Brain pericyte (primary cell): ENCODE results near the gene MYOZ2.
A peak's percentile ranks its signal among the peaks of the same experiment; 100 is the strongest.
"Not testable (repeated sequence)": the region's sequence is repeated elsewhere in the genome, so short reads cannot be mapped to it uniquely, and the experiment has no call there.

Experiments used
- DNase-seq: peaks from one replicate; pipeline ENCODE4 v3.0.0-alpha.2; 2012; ENCODE audit warnings: low read depth, low spot score

Gene MYOZ2

DNA sequence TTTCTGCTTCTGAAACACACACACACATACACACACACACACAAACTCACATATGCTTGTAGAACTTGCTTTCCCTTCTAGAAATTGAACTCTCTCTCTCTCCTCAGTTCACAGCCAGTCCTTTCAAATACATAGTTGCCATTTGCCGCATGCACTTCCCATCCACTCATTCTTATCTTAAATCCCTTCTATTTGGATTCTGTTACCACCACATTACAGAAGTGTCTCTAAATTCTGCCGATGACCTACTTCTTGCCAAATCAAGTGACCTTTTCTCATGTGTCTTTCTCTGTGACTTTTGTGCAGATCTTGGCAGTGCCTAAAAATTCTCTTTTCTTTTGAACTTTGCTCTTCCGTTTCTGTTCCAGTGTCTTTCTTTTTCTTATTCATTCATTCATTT lies 7.5 kb upstream of the MYOZ2 start:
- no peak for DNase-seq

DNA sequence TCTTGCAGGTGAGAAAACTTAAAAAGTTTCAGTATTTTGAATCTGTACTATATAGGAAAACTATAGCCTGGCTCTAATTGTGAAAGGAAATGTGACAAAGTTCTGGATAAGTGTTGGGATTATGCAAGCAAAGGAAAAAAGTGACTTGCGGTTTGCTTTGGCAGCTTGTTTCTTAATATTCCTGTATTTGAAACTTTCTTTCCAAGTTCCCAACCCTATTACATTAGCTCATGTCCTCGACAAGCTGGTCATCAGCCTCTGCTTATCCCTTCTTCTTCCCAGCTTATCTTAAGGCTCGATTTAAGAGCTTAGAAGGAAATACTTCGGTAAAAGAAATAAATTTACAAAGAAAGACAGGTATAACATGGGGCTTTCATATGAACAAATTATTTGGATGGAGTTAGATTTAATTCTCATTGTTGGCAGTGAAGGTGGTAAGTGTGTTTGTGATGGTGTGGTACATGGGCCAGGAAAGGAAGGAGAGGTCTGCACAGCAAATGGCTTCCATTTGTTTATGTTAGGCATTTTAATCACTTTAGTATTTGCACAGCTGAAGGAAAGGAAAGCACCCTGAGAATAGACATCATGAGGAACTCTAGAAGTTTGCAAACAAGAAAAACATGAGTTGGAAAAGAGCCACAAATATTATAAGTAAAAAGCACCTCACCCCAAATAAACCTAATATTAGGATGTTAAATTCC lies 5.1 kb upstream of the MYOZ2 start:
- DNase-seq = peak; percentile 5

DNA sequence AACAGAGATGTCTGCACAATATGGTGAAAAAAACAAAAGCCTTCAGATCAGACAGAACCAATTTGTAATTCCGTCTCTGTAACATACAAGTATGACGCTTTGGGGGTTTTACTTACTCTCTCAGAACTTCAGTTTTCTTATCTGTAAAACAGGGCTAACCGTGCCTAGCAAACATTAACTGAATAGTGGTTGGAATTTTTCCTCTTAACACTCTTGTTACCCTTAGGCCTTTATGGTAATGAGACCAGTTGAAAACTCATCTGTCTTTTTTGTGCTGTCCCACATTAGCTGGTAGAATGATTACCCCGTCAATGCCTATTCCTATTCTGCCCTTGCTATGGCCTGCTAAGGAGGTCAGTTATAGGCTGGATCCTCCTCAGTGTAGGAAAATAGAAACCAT lies 4.5 kb upstream of the MYOZ2 start:
- no peak for DNase-seq

DNA sequence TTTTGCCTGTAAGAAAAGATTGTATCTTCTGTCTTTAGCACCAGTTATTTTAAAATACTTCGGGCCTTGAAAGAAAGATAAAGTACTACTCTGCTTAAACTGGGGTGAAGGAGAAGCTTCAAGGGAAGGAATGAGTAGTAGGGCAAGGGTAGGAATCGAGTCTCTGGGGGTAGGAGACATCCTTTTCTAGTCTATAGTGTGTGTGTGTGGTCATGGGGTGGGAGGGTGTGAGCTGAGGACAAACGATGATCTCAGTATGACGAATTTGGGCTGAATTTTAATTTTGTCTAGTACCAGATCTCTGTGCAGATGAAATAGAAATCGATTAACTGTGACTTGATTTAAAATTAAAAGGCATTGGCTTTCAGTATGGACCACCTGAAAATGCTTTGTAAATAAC lies 3.3 kb upstream of the MYOZ2 start:
- no peak for DNase-seq

DNA sequence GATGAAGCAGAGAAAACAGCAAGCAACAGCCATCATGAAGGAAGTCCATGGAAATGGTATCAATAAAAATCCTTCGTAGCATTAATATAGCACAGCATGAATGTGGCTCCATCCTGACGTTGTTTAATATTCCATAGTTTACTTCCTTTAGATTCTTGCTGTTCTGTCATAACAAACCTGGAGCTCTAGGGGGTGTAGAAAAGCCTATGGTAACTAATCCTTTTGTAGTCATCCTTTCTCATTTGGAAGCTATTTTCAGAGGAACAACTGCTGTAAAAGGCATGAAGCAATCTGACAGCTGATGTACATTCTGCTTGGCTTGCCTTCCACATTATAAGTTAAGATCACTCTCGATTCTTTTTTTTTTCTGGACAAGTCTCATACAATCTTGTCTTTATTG lies 914 bp downstream of the MYOZ2 start:
- no peak for DNase-seq

DNA sequence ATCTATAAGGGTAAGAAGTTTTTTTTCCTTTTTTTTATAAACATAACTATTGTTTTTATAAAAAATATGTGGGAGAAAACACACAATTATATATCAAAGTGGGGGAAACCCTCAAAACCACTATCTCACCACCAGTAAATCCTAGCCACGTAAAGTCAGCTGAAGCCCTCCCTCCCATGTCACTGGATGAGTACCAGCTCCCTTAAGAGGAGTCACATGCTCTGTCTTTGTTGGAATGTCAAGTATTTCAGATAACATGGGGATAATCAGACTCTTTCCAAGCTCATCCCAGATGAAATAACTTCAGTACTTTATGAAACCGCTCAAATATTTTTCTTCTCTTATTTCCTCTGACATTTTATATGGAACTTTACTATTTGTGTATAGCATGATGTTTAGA lies 2.4 kb downstream of the MYOZ2 start:
- no peak for DNase-seq

DNA sequence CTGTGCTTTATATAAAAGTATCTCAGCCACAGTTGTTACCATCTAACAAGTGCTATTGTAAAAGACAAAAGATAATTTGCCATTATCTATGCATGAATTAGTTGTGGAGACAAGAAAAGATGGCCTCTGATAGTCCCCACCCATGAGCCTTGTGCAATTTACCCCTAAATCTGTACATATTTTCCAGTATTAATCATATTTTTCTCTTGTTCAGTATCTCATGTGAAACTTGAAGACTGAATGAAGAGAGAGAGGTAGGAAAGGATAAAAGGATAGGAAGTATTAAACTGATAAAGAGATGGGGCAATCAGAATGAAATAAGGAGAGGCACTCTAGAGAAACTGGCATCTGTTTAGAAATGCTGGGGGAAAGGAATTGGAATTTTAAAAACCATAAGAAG lies 3.7 kb downstream of the MYOZ2 start:
- DNase-seq = no peak

DNA sequence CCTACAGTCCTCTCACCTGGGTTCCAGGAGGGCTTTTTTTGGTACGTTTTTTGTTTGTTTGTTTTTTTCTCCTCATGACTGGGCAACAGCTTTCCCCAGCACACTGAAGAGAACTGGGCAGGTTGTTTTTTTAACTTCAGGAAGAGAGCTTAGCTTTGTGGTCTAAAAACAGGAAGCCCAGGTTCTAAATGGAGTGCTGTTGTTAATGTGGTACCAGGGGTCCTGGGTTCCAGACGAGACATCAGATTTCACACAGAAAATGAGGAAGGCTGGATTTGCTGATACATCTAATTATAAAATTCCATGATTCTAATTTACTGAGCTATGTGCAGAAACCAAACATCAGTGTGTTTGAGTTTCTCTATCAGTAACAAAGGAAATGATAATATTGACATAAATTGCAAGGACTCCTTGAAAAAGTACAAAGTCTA lies 4.2 kb downstream of the MYOZ2 start:
- no peak for DNase-seq

DNA sequence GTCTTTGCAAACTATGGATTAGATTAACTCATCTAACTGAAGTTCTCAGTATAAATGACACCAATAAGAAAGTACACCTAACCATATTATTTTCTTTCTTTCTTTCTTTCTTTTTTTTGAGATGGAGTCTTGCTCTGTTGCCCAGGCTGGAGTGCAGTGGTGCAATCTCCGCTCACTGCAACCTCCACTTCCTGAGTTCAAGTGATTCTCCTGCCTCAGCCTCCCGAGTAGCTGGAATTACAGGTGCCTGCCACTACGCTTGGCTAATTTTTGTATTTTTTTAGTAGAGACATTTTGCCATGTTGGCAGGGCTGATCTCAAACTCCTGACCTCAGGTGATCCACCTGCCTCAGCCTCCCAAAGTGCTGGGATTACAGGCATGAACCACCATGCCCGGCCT lies 5.7 kb downstream of the MYOZ2 start:
- DNase-seq = not testable (repeated sequence)

DNA sequence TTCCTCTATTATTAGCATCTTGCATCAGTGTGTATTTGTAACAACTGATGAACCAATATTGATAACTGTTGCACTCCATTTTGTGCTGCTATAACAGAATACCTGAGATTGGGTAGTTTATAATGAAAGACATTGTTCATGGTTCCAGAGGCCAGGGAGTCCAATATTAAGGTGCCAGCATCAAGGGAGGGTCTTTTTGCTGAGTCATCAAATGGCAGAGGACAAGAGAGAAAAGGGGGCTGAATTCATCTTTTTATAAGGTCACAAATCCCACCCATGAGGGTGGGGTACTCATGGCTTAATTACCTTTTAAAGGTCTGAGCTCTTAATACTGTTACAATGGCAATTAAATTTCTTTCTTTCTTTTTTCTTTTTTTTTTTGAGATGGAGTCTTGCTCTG lies 7.2 kb downstream of the MYOZ2 start:
- no peak for DNase-seq

DNA sequence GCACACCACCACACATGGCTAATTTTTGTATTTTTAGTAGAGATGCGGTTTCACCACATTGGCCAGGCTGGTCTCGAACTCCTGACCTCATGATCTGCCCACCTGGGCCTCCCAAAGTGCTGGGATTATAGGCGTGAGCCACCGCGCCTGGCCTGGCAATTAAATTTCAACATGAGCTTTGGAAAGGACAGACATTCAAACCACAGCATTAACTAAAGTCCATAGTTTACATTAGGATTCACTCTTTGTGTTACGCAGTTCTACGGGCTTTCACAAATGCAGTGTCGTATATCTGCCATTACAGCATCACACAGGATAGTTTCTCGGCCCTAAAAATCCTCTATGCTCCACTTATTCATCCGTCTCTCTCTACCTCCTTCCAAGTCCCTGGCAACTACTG lies 7.7 kb downstream of the MYOZ2 start:
- DNase-seq = not testable (repeated sequence)

DNA sequence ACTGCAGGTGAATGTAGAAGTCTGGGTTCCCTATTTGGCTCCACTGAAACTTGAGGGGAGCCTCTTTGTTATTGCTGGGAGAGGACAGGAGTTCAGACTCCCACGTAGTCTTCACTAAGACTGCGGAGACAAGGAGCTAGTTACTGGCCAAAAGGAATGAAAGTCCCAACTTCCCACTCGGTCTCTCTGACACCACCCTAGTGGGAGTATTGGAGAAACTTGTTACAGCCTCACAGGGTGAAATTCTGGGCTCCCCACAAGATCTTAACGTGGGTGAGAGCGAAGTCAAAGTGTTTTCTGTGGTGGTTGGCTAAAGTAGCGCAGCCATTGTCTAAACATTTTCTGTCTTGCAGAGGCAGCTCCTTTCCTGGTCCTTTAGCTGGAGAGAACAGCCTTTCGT lies 13.5 kb downstream of the MYOZ2 start:
- DNase-seq = no peak

DNA sequence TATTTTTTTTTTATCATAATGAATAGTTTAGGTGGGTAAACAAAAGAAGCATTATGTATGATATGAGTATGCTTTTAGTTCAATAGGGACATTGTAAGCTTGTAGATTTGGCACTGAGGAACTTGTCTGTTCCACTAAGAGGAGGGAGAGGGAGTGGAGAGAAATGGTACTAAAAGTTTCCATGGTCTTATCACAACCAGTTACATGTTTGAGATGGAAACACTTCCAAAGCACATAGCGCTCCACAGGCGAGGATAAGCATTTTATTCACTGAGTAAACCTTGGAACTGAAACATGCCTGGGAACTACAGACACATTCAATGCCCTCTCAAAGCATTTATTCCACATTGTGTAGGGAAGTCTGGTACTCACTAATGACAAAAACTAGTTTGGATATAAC lies 15.5 kb downstream of the MYOZ2 start:
- DNase-seq = no peak

DNA sequence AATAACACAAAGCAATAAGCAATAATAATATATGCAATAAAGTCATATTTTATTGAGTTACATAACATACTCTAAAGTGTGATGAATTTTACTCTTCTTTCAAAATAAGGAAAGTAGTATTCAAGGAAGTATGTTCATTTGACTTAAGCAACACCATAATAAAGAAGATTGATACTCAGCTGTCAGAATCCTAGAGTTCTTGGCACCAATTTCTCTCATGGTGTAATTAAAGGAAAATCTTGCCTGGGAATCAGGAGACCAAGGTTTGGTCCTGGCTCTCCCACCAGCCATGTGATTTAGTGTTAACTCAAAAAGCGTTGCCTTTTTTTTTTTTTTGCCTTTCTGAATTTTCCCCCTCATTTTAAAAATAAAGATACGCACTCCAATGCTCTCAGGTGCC lies 17.1 kb downstream of the MYOZ2 start:
- no peak for DNase-seq

DNA sequence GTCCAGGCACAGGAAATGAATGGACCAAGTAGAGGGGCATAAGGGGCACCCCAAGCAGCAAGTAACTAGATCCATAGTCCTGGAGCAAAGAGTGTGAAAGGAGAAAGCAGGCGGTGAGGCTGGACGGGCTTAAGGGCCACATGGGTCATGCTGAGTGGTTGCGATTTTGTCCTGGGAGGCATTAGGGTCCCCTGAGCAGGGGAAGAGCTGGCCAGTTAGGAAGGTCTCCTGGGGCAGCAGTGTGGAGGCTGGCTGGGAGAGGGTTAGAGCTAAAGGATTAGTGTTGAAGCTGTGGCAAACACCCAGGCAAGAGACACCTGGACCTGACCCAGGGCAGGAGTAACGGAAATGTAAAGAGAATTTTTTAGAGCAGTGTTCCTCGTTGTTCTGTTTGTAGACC lies 26.5 kb downstream of the MYOZ2 start:
- no peak for DNase-seq

DNA sequence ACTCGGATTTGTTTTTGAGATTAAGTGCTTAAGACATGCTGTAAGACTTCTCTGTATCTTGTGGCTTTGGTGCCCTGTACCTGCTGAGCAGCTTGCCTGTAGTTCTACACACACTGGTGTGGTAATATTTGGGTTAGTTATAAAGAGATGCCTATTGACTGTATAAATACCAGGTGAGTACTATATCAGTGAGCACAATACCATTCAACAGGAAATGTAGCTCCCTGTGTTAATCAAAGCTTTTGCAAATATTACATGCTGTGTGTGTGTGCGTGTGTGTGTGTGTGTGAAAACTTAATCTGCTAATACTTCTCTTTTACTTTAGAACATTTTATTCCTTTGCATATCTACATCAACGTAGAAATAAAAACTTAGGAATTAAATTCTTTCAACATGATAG lies 30.1 kb downstream of the MYOZ2 start:
- DNase-seq = no peak

DNA sequence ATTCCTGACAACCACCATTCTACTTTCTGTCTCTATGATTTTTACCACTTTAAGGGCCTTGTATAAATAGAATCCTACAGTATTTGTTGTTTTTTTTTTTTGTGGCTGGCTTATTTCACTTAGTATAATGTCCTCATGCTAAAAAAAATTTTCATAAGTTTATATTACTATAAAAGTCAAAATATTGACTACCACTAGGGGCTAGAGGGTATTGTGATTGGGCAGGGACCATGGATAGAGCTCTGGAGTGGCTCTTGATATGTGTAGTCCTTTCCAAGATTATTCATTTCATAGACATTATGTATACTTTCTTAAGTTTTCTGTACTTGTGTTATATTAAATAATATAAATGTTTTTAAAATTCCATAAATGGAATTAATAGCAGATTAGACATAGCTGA lies 34.6 kb downstream of the MYOZ2 start:
- no peak for DNase-seq

DNA sequence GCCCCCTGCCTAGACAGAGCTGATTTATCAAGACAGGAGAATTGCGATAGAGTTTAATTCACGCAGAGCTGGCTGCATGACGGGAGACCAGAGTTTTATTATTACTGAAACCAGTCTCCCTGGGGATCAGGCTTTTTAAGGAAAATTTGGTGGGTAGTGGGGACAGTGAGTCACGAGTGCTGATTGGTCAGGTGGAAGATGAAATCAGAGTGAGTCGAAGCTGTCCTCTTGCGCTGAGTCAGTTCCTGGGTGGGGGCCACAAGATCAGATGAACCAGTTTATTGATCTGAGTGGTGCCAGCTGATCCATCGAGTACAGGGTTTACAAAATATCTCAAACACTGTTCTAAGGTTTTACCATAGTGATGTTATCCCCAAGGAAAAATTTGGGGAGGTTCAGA lies 36.6 kb downstream of the MYOZ2 start:
- DNase-seq = no peak

DNA sequence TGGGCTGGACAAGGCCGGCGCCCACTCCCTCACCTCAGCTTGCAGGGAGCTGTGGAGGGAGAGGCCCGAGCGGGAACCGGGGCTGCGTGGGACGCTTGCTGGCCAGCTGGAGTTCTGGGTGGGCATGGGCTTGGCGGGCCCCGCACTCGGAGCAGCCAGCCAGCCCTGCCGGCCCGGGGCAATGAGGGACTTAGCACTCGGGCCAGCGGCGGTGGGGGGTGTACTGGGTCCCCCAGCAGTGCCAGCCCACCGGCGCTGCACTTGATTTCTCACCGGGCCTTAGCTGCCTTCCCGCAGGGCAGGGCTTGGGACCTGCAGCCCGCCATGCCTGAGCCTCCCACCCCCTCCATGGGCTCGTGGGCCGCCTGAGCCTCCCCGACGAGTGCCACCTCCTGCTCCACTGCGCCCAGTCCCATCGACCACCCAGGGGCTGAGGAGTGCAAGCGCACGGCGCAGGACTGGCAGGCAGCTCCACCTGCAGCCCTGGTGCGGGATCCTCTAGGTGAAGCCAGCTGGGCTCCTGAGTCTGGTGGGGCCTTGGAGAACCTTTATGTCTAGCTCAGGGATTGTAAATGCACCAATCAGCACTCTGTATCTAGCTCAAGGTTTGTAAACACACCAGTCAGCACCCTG lies 38.2 kb downstream of the MYOZ2 start:
- DNase-seq = not testable (repeated sequence)

DNA sequence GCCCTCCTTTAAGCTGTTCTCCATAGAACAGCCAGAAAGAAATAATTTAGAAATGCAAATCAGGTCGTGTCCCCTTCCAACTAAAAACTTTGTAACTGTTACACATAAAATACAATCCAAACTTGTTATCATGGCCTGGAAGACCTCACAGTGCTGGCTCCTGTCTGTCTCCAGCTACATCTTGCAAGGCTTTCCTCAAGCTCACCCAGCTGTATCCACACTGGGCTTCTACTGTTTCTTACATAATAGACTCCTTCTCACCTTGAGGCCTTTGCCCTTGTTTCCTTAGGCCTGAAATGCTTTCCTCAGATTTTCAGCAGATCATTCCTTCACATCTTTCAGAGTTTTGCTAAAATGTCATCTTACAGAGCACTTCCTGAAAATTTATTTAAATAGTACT lies 43.4 kb downstream of the MYOZ2 start:
- DNase-seq = no peak

DNA sequence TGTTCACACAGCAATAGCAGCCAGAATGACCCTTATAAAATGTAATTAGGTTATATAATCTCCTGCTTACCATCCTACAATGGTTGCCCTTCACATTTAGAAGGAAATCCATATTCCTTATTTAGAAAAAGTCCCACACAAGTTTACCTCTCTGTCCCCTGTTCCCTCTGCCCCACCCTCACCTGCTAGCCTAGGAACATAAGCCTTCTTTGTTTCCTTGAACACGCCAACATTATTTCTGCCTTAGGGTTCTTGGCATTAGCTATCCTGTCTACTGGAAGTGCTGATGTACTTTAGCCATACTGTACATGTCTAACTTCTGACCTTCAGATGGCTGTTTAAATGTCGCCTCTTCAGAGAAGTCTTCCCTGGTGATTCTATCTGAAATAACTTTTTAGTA lies 48.5 kb downstream of the MYOZ2 start:
- DNase-seq = no peak

DNA sequence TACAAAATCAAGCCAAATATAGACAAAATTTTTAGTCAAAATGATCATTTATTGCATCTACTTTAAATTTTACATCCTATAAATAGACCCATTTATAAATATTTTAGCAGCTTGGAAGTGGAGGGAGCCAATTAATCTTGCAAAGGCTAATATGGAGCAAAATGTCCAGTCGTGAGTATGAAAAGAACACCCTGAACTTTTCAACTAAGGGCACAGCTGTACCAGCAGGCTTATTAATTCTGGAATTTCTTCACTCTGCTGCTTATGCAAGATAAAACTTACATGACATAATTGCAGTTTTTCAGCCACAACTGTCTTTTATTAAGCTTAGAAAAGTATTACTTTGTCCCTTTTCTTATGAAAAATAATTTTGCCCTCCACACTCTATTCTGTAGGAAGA lies 54.0 kb downstream of the MYOZ2 start:
- no peak for DNase-seq

DNA sequence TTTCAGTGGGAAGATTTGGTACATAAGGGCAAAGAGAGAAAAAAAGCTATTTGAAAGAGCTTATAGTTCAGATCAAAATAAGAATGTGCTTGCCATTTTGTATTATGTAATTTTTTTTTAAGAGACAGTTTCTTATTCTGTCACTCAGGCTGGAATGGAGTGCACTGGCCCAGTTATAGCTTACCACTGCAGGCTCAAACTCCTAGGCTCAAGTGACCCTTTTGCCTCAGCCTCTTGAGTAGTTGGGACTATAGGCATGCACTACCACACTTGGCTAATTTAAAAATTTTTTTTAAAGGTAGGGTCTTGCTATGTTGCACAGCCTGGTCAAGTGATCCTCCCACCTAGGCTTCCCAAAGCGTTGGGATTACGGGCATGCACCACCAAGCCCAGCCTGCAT lies 54.7 kb downstream of the MYOZ2 start:
- DNase-seq = no peak

DNA sequence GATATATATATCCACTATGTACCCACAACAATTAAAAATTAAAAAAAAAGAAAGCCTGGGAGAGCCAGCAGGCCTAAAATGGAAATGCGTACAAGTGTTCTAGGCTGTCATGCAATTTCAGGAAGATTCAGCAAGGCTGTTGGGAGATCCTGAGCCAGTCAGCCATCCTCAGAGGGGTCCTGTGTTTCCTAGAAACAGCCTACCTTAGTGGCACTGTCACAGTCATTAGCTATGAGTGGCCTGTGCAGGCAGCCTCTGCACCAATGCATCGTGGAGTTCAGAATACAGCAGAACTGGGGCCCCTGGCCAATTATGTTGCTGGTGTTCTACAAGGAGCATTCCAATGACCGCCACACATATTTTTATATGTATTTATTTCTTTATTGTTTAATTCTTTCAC lies 55.9 kb downstream of the MYOZ2 start:
- no peak for DNase-seq
